Measurements from ENCODE around the gene RIPOR1.
"Not testable (repeated sequence)": the region's sequence is repeated elsewhere in the genome, so short reads cannot be mapped to it uniquely, and the experiment has no call there.

DNA sequence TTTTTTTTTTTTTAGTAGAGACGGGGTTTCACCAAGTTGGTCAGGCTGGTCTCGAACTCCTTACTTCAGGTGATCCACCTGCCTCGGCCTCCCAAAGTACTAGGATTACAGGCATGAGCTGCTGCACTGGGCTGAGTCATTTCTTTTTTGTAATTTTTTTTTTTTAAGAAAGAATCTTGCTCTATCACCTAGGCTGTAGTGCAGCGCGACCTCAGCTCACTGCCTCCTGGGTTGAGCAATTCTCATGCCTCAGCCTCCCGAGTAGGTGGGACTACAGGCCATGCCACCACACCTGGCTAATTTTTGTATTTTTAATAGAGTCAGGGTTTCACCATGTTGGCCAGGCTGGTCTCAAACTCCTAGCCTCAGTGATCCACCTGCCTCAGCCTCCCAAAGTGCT lies 5.4 kb downstream of the RIPOR1 start:
- TF ChIP-seq EZH2phosphoT487 (conservative IDR thresholded peaks at IDR 0.05; ENCODE audit: low read length): not testable (repeated sequence)
- TF ChIP-seq, protein P1, sequence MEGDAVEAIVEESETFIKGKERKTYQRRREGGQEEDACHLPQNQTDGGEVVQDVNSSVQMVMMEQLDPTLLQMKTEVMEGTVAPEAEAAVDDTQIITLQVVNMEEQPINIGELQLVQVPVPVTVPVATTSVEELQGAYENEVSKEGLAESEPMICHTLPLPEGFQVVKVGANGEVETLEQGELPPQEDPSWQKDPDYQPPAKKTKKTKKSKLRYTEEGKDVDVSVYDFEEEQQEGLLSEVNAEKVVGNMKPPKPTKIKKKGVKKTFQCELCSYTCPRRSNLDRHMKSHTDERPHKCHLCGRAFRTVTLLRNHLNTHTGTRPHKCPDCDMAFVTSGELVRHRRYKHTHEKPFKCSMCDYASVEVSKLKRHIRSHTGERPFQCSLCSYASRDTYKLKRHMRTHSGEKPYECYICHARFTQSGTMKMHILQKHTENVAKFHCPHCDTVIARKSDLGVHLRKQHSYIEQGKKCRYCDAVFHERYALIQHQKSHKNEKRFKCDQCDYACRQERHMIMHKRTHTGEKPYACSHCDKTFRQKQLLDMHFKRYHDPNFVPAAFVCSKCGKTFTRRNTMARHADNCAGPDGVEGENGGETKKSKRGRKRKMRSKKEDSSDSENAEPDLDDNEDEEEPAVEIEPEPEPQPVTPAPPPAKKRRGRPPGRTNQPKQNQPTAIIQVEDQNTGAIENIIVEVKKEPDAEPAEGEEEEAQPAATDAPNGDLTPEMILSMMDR (IDR thresholded peaks at IDR 0.05; ENCODE audit: insufficient read depth, low read length, poor library complexity, severe bottlenecking): not testable (repeated sequence)

Data from SU-DHL-6 (cell line).